ENCODE measurements around the gene THOP1. TPM values are rescaled to one million over a fixed set of nuclear protein-coding genes. Genes with fewer than 3 reads are reported as not detected.

The THOP1 gene
- total RNA-seq, 4 donors from 2014 or later, result 35.8 to 91.8 (median 42.9) TPM

DNA sequence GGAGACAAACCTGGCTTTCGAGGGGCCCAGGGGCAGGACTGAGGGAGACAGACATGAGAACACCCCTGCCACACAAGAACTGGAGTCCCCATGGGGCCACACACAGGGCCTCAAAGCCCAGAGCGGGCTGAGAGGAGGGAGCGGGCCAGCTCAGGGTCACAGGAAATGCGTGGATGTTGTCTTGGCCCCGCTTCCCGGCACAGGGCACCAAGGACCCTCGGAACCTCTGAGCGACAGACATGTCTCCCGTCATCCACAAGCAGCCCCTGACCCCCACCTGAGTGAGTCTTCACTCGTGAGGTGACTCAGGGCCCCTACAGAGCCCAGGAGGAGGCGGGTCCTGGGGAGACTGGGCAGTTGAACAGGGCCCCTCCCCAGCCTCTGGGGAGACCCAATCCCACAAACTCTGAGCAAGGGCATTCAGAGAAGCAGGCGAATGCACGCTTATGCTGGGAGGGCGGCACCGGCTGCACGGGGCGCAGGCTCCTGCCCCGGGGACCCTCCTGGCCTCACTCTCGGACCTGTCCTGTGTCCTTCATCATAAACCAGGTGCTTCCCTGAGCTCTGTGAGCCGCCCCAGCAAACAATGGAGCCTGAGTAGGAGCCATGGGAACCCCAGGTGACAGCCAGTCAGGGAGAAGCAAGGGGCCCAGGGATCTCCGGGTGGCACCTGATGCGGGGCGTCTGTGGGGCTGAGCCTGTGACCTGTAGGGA is 22.4 kb upstream of the THOP1 start:
- Histone ChIP-seq H3K9me3 (no peaks in the 10 kb centered on the region), H3K27ac (no peak overlapping the region), H3K4me3 (no peak overlapping the region), H3K27me3 (no peaks in the 10 kb centered on the region), H3K4me1 (no peaks in the 10 kb centered on the region), H3K36me3 (peaks cover 4 to 99% (median 20%) of the 10 kb centered on the region in 3 donors)
- WGBS, 2 donors, result 89 to 95% methylated on average over 11 to 16 of the region's 23 CpGs
- TF ChIP-seq CTCF (IDR thresholded peaks at IDR 0.05) (no peak), EP300 (IDR thresholded peaks at IDR 0.05) (no peak), POLR2A (IDR thresholded peaks at IDR 0.05) (no peak)
- no peak for DNase-seq (ENCODE audit: low spot score in 2 of 2)

DNA sequence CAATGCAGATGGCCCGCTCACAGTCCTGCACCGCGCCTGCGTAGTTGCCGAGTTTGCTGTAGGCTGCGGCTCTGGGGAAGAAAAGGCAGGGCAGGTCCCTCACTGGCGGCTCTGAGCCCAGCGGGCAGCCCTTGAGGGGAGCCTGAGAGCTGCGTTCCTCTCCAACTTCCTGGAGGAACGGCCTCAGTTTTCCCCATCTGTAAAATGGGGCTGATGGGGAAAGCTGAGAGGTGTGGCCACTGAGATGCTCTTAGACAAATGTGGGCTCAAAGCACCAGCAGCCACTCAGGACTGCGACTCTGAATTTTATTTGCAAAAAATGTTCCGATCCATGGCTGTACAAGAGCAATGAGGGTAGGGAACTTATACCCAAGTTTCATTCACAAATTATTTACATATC is 21.6 kb upstream of the THOP1 start:
- H3K4me3 ChIP-seq, result no peak overlapping the region
- H3K9me3 ChIP-seq, result no peaks in the 10 kb centered on the region
- WGBS, 2 donors, result 96 to 97% methylated on average over 12 of the region's 12 CpGs
- no peaks in the 10 kb centered on the region for H3K27me3 ChIP-seq
- no peak overlapping the region for H3K27ac ChIP-seq
- no peak for DNase-seq (ENCODE audit: low spot score in 2 of 2)
- H3K4me1 ChIP-seq, result peaks cover 0 to 2% (median 0%) of the 10 kb centered on the region in 4 donors
- H3K36me3 ChIP-seq, result peaks cover 4 to 100% (median 20%) of the 10 kb centered on the region in 3 donors
- TF ChIP-seq POLR2A (IDR thresholded peaks at IDR 0.05) (no peak), CTCF (IDR thresholded peaks at IDR 0.05) (no peak), EP300 (IDR thresholded peaks at IDR 0.05) (no peak)

DNA sequence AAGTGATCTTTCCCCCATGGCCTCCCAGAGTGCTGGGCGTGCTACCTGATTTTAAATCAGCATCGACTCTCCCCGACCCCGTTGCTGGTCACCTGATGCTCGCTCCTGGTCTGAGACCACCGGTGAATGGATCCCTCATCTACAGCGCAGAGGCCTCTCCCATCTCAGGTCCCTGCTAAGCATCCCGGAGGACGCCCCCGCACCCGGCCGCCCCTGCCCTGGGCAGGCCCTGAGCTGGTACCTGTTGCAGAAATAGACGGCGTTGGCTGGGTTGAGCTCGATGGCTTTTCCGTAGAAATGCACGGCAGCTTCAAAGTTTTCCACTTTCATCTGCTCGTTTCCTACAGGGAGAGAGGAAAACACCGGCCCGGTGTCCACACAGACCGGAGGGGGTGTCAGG is 20.4 kb upstream of the THOP1 start:
- Histone ChIP-seq H3K9me3 (no peaks in the 10 kb centered on the region), H3K4me3 (no peak overlapping the region), H3K36me3 (peaks cover 4 to 92% (median 20%) of the 10 kb centered on the region in 3 donors), H3K27me3 (no peaks in the 10 kb centered on the region), H3K4me1 (peaks cover 0 to 13% (median 0%) of the 10 kb centered on the region in 4 donors), H3K27ac (no peak overlapping the region)
- TF ChIP-seq EP300 (IDR thresholded peaks at IDR 0.05), result no peak
- TF ChIP-seq POLR2A (IDR thresholded peaks at IDR 0.05), result no peak
- TF ChIP-seq CTCF (IDR thresholded peaks at IDR 0.05), result no peak
- no peak for DNase-seq (ENCODE audit: low spot score in 2 of 2)
- 92 to 93% methylated on average over 21 of the region's 21 CpGs for WGBS, 2 donors

- Histone ChIP-seq H3K36me3 (peaks cover 4 to 88% (median 20%) of the 10 kb centered on the region in 3 donors), H3K4me1 (peaks cover 0 to 17% (median 0%) of the 10 kb centered on the region in 4 donors), H3K4me3 (no peak overlapping the region), H3K27ac (no peak overlapping the region), H3K9me3 (no peaks in the 10 kb centered on the region), H3K27me3 (no peaks in the 10 kb centered on the region)
- DNase-seq (ENCODE audit: low spot score in 2 of 2), result no peak
- WGBS, 2 donors, result 81 to 88% methylated on average over 15 of the region's 15 CpGs
- TF ChIP-seq EP300 (IDR thresholded peaks at IDR 0.05), result no peak
- no peak for TF ChIP-seq POLR2A (IDR thresholded peaks at IDR 0.05)
- no peak for TF ChIP-seq CTCF (IDR thresholded peaks at IDR 0.05)
Measured at GRCh38 chr19:2765376-2765775, 19.9 kb upstream of the THOP1 start.

- Histone ChIP-seq H3K27ac (no peak overlapping the region), H3K9me3 (no peaks in the 10 kb centered on the region), H3K36me3 (peaks cover 4 to 83% (median 10%) of the 10 kb centered on the region in 3 donors), H3K4me3 (no peak overlapping the region), H3K27me3 (no peaks in the 10 kb centered on the region), H3K4me1 (peaks cover 0 to 29% (median 0%) of the 10 kb centered on the region in 4 donors)
- 92 to 96% methylated on average over 24 to 29 of the region's 35 CpGs for WGBS, 2 donors
- TF ChIP-seq EP300 (IDR thresholded peaks at IDR 0.05) (no peak), POLR2A (IDR thresholded peaks at IDR 0.05) (no peak), CTCF (IDR thresholded peaks at IDR 0.05) (no peak)
- no peak for DNase-seq (ENCODE audit: low spot score in 2 of 2)
Measured at GRCh38 chr19:2766594-2767372, 18.5 kb upstream of the THOP1 start.
